AG09319 (cell line): ENCODE data around the gene RAB40C.

ENCODE experiments used
- DNase-seq: peaks from one replicate; pipeline ENCODE4 v3.0.0-alpha.2; 2010; ENCODE audit warnings: low read depth; ENCODE audit errors: extremely low read depth
- CTCF ChIP-seq: IDR thresholded peaks from 2 replicates; pipeline ENCODE4 v1.5.1; 2011; ENCODE audit warnings: low read depth, mild to moderate bottlenecking, inconsistent platforms, low read length, moderate library complexity

The RAB40C gene

DNA sequence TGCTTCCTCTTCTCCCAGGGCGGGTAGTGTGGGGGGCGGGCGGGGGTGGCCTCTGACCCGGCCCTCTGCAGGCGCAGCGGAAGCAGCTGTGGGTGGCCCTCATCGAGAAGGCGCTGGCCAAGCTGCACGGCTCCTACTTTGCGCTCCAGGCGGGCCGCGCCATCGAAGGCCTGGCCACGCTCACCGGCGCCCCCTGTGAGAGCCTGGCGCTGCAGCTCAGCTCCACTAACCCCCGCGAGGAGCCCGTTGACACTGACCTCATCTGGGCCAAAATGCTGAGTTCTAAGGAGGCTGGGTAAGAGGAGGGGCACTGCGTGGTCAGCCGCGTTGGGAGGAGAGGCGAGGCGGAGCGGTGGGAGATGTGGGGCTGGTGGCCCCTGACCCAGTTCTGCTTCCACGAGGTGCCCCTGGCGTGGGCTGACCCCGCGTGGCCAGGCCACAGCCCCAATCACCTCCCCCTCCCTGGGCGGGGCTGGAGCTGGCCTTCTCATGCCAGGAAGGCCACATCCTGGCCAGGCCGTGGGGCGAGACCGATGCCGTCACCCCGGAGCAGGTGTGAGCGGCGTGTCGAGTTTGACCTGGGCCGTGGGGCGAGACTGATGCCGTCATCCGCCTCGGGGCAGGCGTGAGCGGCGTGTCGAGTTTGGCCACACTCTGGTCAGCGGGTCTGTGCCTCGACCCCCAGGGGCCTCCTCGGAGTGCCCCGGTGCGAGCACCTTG is 40.2 kb upstream of the RAB40C start:
- TF ChIP-seq CTCF, result no peak; the same call in 1 of the 2 replicates
- no peak for DNase-seq

DNA sequence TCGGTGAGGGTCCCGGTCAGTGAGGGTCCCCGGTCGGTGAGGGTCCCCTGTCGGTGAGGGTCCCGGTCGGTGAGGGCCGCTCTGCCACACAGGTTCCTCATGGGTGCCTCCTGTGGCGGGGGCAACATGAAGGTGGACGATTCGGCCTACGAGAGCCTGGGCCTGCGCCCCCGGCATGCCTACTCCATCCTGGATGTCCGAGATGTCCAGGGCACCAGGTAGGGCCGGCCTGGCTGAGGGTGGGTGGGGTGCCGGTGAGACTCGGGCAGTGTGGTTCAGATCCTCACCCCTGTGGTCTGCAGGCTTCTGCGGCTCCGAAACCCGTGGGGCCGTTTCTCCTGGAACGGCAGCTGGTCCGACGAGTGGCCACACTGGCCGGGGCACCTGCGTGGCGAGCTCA is 38.7 kb upstream of the RAB40C start:
- no peak for TF ChIP-seq CTCF
- no peak for DNase-seq

DNA sequence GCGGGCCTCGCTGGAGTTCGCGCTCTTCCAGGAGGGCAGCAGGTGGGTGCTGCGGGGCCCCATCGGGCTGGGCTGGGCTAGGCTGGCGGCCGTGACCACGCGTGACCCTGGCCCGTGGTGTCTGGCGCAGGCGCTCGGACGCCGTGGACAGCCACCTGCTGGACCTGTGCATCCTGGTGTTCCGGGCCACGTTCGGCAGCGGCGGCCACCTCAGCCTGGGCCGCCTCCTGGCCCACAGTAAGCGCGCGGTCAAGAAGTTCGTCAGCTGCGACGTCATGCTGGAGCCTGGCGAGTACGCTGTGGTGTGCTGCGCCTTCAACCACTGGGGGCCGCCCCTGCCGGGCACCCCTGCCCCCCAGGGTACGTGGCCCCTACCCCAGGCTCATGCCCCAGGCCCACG is 37.7 kb upstream of the RAB40C start:
- TF ChIP-seq CTCF, result no peak
- DNase-seq, result no peak

DNA sequence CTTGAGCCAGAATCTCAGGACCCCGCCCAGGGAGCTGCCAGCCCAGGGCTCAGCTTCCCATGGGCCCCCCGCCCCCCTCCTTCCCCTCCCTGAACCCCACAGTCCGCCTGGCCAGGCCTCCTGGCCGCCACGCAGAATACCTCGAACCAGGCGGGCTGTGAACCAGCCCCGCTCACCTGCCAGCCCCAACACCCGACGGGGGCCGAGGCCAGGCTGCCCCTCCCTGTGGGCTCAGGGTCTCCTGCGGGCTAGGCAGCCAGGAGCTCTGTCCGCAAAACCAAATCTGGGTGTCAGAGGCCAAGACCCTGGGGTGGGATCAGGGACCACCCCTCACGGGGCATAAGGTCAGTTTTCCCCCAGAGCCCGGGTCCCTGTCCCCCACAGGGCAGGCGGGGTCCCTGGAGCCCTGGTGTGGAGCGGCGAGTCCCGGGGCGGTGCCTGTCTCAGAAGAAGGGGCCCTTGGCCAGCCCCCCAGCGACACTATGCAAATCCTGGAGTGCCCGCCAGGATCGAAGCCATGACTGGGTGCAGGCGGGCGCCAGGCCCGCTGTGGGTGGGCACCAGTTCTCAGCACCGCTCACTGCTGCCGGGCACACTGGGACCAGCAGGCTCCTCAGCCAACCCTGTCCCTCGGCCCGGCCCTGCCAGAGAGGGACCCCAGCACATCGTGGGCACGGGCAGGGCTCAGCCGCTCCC is 36.1 kb upstream of the RAB40C start:
- no peak for TF ChIP-seq CTCF

GRCh38 chr16:554297-554621 is 35.6 kb upstream of the RAB40C start:
- TF ChIP-seq CTCF, result no peak
- no peak for DNase-seq

More for the DNA sequence above, 36.1 kb upstream of the RAB40C start:
- no peak for DNase-seq

GRCh38 chr16:554640-555365 is 35.1 kb upstream of the RAB40C start:
- no peak for TF ChIP-seq CTCF
- peak; percentile 44 for DNase-seq
